ENCODE data around the gene CCDC9.
A peak's percentile ranks its signal among the peaks of the same experiment; 100 is the strongest.

CCDC9 gene

GRCh38 chr19:47302249-47302648, 45.9 kb downstream of the CCDC9 start:
- DNase-seq, result no peak

- DNase-seq, result no peak
These were observed 47.6 kb downstream of the CCDC9 start for GRCh38 chr19:47303966-47304365.

GRCh38 chr19:47305309-47305751, 49.0 kb downstream of the CCDC9 start:
- peak; percentile 53 for DNase-seq

- no peak for DNase-seq
These were observed 50.0 kb downstream of the CCDC9 start for GRCh38 chr19:47306303-47306702.

- DNase-seq, result no peak
These were observed 52.7 kb downstream of the CCDC9 start for GRCh38 chr19:47309038-47309437.

- DNase-seq, result no peak
These were observed 53.3 kb downstream of the CCDC9 start, which contains the start of gene C5AR1 for GRCh38 chr19:47309608-47310007. C5AR1 (plus strand) TSS chr19:47309861; CDS start chr19:47309896, 35 bp downstream.

- no peak for DNase-seq
These were observed 54.0 kb downstream of the CCDC9 start for GRCh38 chr19:47310323-47310722.

GRCh38 chr19:47310819-47311218, 54.5 kb downstream of the CCDC9 start:
- no peak for DNase-seq

- no peak for DNase-seq
These were observed 56.2 kb downstream of the CCDC9 start for GRCh38 chr19:47312366-47313006.

GRCh38 chr19:47313754-47314295, 57.5 kb downstream of the CCDC9 start:
- DNase-seq, result no peak

GRCh38 chr19:47315125-47315821, 58.9 kb downstream of the CCDC9 start:
- DNase-seq, result no peak

- no peak for DNase-seq
These were observed 60.2 kb downstream of the CCDC9 start for GRCh38 chr19:47316513-47316912.

GRCh38 chr19:47319923-47320871, 63.9 kb downstream of the CCDC9 start:
- no peak for DNase-seq
